Small intestine (tissue), 7 donors: ENCODE measurements around the gene CYP46A1. TPM values are rescaled to one million over a fixed set of nuclear protein-coding genes. Genes with fewer than 3 reads are reported as not detected.
A peak's percentile ranks its signal among the peaks of the same experiment; 100 is the strongest.

Source experiments
- DNase-seq, 2 donors: peaks; one replicate each; pipeline versions ENCODE4 v3.0.0 to v3.0.0-alpha.2; 2013
- FAIRE-seq: peaks from 2 replicates; lab custom pipeline; 2012; peaks lifted over from hg19 to GRCh38; lab: Jason Lieb, UNC
- H3K27ac ChIP-seq, 3 donors: one replicate each; pipeline ENCODE4 v1.5.1; 2013; ENCODE audit warnings: low read length in 2 of 3, mild to moderate bottlenecking in 2 of 3, control low read depth in 1 of 3, inconsistent platforms in 1 of 3, low read depth in 1 of 3, moderate library complexity in 1 of 3
- H3K27me3 ChIP-seq, 3 donors: one replicate each; pipeline ENCODE4 v1.6.1; 2013; ENCODE audit warnings: low read length in 3 of 3, inconsistent platforms in 1 of 3; ENCODE audit not compliant: control insufficient read depth in 3 of 3, insufficient read depth in 3 of 3
- H3K36me3 ChIP-seq, 3 donors: one replicate each; pipeline ENCODE4 v1.6.1; 2013; ENCODE audit warnings: low read length in 3 of 3, inconsistent platforms in 1 of 3, low read depth in 1 of 3, mild to moderate bottlenecking in 1 of 3, moderate library complexity in 1 of 3; ENCODE audit not compliant: control insufficient read depth in 3 of 3, insufficient read depth in 2 of 3
- H3K4me1 ChIP-seq, 3 donors: one replicate each; pipeline ENCODE4 v1.6.1; 2013; ENCODE audit warnings: low read length in 2 of 3, inconsistent platforms in 1 of 3, low read depth in 1 of 3, mild to moderate bottlenecking in 1 of 3, moderate library complexity in 1 of 3; ENCODE audit not compliant: control insufficient read depth in 3 of 3, insufficient read depth in 2 of 3
- H3K4me3 ChIP-seq, 3 donors: one replicate each; pipeline ENCODE4 v1.5.1; 2013; ENCODE audit warnings: low read length in 3 of 3, control low read depth in 1 of 3, inconsistent platforms in 1 of 3, low read depth in 1 of 3, mild to moderate bottlenecking in 1 of 3, moderate library complexity in 1 of 3
- H3K9me3 ChIP-seq, 2 donors: one replicate each; pipeline ENCODE4 v1.6.1; 2013; ENCODE audit warnings: low read depth in 1 of 2, low read length in 1 of 2; ENCODE audit not compliant: control insufficient read depth in 2 of 2, insufficient read depth in 1 of 2
- WGBS, 3 donors: extraction: QIAGEN DNeasy Blood & Tissue Kit; methylation state at CpG; one replicate each; pipeline ENCODE4 v1.1.7; 2013; 5-methylcytosine and 5-hydroxymethylcytosine counted together
- polyA plus RNA-seq, 4 donors: library from polyadenylated mRNA; stranded (reverse) in 3 of 4; unstranded in 1 of 4; fragments of 200-250 nt in 3 of 4; fragments of 120-200 nt in 1 of 4; gene quantifications; one replicate each; pipeline versions ENCODE4 v1.2.1 to v1.2.3, GENCODE V29; 2013
- donor health status: healthy with polysubstance abuse.
- donor health status: control.
- donor health status: control.
- donor health status: Bipolar disorder and iron deficiency.
- donor health status: healthy.

Gene CYP46A1
- polyA plus RNA-seq, 4 donors: 0.64 to 0.96 TPM; not detected in 2

DNA sequence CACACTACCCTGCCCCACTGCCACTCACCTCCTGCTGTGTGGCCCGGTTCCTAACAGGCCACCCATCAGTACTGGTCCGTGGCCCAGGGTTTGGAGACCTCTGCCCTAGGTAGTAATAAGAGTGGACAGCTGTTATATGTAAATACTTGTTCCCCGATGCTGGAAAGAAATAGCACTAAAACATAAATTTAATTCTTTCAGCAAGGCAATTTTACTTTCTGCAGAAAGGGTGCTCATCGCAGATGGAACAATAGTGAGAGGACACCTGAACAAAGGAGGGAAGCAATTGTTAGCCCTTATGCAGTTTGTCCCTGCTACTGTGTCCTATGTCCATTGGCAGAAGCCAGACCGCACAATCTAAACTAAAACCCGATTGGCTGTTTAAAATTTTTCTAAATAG, 5.9 kb upstream of the CYP46A1 start:
- Histone ChIP-seq H3K36me3 (no peaks in the 10 kb centered on the region), H3K4me3 (no peak overlapping the region), H3K4me1 (peaks cover 0 to 5% (median 0%) of the 10 kb centered on the region in 3 donors), H3K27me3 (peaks cover 0 to 35% (median 4%) of the 10 kb centered on the region in 3 donors), H3K9me3 (peaks cover 0 to 20% of the 10 kb centered on the region in 2 donors), H3K27ac (no peak overlapping the region)
- FAIRE-seq (no peak), DNase-seq (no peak)
- 90 to 95% (median 91%) methylated on average over 6 of the region's 6 CpGs for WGBS, 3 donors

DNA sequence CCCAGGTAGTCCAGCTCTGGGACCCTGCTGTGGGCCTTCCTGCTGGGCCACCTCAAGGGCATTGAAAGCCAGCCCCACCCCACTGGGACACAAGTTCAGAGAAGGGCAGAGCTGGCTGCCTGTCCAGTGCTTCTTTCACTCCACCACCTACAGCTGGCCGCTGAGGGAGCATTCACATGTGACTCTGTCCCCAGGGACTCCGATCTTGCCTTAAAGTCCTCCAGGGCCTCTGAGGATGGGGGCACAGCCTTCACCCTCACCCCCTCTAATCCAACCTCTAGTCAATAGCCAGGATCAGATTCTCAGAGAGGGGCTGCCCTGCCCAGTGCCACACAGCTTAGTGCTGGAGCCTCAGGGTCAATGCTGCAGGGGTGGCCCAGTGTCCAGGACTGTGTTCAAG, 5.0 kb upstream of the CYP46A1 start:
- DNase-seq: no peak
- H3K9me3 ChIP-seq: peaks cover 0 to 20% of the 10 kb centered on the region in 2 donors
- FAIRE-seq: no peak
- WGBS, 3 donors: 86 to 95% (median 86%) methylated on average over 2 of the region's 2 CpGs
- H3K4me3 ChIP-seq: no peak overlapping the region
- no peaks in the 10 kb centered on the region for H3K36me3 ChIP-seq
- peaks cover 0 to 35% (median 4%) of the 10 kb centered on the region in 3 donors for H3K27me3 ChIP-seq
- H3K27ac ChIP-seq: no peak overlapping the region
- peaks cover 0 to 7% (median 0%) of the 10 kb centered on the region in 3 donors for H3K4me1 ChIP-seq

DNA sequence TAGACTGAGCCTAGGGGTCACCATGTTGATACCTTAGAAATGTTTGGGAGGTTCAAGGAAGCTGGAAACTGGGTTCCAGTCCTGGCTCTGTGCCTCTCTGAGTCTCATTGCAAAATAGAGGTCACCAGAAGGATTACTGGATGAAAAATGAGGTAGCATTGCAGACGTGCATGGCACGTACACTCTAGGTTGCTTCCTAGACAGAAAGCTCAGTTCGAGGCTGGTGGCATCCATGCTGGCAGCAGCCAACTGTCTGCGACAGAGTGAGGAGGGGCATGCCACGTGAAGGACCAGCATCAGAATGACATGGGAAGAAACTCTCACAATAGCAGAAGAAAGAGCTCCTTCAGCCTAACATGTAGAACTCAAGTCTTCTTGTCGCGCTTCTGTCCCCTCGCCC, 4.6 kb upstream of the CYP46A1 start:
- WGBS, 3 donors: 79 to 84% (median 80%) methylated on average over 8 of the region's 8 CpGs
- Histone ChIP-seq H3K9me3 (peaks cover 0 to 20% of the 10 kb centered on the region in 2 donors), H3K4me3 (no peak overlapping the region), H3K4me1 (peaks cover 0 to 7% (median 0%) of the 10 kb centered on the region in 3 donors), H3K27ac (no peak overlapping the region), H3K27me3 (peaks cover 0 to 35% (median 4%) of the 10 kb centered on the region in 3 donors), H3K36me3 (no peaks in the 10 kb centered on the region)
- no peak for FAIRE-seq
- no peak for DNase-seq

DNA sequence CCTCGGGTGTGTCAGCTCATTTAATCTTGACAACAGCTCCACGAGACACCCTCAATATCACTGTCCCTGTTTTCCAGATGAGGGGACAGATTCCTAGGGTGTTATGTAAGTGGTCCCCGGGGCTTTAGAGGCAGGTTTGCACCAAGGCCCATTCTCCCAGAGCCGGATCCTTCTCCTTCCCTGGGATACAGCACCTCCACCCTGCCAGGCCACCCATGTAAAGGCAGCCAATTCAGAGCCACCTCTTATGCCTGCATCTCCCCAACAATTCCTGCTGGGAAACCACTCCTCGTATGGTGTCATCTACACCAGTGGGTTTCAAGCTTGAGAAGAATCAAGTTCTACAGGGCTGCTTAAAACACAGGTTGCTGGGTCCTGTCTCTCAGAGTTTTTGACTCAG, 4.1 kb upstream of the CYP46A1 start:
- no peak overlapping the region for H3K27ac ChIP-seq
- H3K27me3 ChIP-seq: peaks cover 0 to 36% (median 4%) of the 10 kb centered on the region in 3 donors
- no peak overlapping the region for H3K4me3 ChIP-seq
- FAIRE-seq: no peak
- WGBS, 3 donors: 55 to 70% (median 55%) methylated on average over 5 of the region's 5 CpGs
- peaks cover 0 to 20% of the 10 kb centered on the region in 2 donors for H3K9me3 ChIP-seq
- H3K4me1 ChIP-seq: peaks cover 0 to 7% (median 0%) of the 10 kb centered on the region in 3 donors
- H3K36me3 ChIP-seq: no peaks in the 10 kb centered on the region
- DNase-seq: no peak

DNA sequence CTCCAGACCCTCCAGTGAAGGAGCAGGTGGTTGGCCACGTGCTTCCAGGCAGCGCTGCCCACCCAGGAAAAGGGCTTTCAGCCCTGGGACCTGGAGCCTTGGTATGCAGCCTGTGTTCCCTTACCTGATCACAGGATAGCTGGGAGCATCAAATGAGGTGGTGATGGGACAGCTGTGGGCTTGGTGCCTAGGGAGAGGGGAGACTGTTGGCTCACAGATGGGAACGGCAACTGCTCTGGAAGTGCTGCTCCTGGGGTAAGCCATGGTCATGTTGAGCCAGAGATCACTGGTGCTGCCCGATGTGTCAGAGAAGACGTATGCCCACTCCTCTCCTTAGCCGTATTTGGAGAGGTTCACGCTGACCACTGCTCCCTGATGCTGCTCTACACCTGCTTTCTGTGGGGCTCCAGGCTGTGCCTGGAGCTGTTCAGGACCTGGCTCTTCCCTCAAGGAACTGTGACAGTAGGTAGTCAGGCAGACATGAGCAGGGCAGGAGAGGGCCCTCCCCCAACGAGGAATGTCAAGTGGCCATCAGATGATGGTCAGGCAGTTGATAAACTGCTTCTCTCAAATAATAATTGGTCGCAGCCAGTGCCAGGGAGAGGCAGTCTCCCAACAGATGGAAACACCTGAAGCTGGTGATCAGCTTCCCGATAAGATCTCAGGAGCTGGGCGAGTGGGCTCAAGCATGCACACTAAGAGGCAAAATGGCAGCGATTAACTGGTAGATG, 2.8 kb upstream of the CYP46A1 start:
- FAIRE-seq: no peak
- WGBS, 3 donors: 70 to 78% (median 72%) methylated on average over 12 of the region's 12 CpGs

DNA sequence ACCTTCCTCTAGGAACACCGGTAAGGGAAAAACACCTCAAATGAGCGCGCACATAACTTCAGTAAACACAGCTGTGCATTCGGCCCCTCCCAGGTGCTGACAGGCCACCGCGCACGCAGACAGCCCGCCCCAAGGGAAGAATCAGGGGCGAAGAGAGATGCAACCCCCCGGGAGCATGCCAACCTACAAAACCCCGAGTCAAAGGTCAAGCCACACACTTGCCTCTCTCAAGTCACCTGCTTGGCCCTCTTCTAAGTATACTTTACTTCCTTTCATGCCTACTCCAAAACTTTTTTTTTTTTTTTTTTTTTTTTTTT, 2.3 kb upstream of the CYP46A1 start:
- Histone ChIP-seq H3K36me3 (no peaks in the 10 kb centered on the region), H3K27ac (no peak overlapping the region), H3K4me3 (no peak overlapping the region), H3K9me3 (peaks cover 0 to 20% of the 10 kb centered on the region in 2 donors), H3K27me3 (peaks cover 0 to 27% (median 0%) of the 10 kb centered on the region in 3 donors), H3K4me1 (peaks cover 0 to 7% (median 0%) of the 10 kb centered on the region in 3 donors)
- FAIRE-seq: no peak
- DNase-seq: no peak
- WGBS, 3 donors: 51 to 80% (median 57%) methylated on average over 11 of the region's 11 CpGs

More for the DNA sequence above, 2.8 kb upstream of the CYP46A1 start:
- Histone ChIP-seq H3K36me3 (no peaks in the 10 kb centered on the region), H3K27ac (no peak overlapping the region), H3K27me3 (peaks cover 0 to 31% (median under 1%) of the 10 kb centered on the region in 3 donors), H3K4me1 (peaks cover 0 to 7% (median 0%) of the 10 kb centered on the region in 3 donors), H3K4me3 (no peak overlapping the region), H3K9me3 (peaks cover 0 to 20% of the 10 kb centered on the region in 2 donors)
- DNase-seq: no peak

DNA sequence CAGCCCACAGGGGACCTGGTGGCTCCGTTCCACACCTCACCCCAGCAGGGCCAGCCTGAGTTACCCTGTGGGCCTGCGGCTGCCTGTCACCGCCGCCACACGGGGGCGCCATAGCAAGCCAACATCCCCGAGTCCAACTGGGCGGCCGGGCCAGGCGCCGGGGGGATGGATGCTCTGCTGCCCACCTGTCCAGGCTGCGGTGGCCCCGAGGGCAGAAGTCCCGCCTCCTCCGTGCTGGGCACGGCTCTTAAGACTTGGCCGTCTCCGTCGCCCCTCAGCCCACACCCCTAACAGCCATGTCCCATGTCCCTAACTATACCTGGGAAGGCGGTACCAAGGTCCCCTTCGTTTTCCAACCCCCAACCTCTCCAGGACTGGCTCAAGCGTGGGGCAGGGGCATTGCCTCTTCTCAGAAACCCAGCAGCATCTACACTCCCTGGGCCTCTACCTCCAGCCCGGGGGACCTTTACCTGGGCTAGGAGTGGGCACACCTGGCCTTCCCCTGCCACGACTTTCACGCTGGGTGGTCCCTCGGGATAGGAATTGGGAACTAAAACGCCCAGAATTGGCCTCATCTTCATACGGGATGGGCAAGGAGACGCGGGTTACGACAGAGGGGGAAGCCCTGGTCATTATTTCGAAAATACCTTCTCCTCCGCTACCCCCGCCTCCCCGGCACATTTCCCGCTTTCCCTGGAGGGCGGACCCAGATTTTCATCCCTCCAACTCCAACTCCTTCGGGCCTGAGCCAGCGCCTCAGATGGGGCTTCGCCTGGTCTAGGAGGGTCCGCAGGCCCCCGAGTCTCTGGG, 1.1 kb upstream of the CYP46A1 start:
- Histone ChIP-seq H3K4me3 (peak overlapping the region; percentile 65 to 74 (median 73)), H3K36me3 (no peaks in the 10 kb centered on the region), H3K27me3 (peaks cover 0 to 30% (median 0%) of the 10 kb centered on the region in 3 donors), H3K27ac (peak overlapping the region in 2 of 3 donors; percentile 77 to 90), H3K9me3 (peaks cover 0 to 11% of the 10 kb centered on the region in 2 donors), H3K4me1 (peaks cover 0 to 7% (median 0%) of the 10 kb centered on the region in 3 donors)
- DNase-seq: peak; percentile 72 to 90
- no peak for FAIRE-seq
- 1 to 2% (median 1%) methylated on average over 37 to 42 of the region's 42 CpGs for whole genome bisulfite sequencing, 3 donors

DNA sequence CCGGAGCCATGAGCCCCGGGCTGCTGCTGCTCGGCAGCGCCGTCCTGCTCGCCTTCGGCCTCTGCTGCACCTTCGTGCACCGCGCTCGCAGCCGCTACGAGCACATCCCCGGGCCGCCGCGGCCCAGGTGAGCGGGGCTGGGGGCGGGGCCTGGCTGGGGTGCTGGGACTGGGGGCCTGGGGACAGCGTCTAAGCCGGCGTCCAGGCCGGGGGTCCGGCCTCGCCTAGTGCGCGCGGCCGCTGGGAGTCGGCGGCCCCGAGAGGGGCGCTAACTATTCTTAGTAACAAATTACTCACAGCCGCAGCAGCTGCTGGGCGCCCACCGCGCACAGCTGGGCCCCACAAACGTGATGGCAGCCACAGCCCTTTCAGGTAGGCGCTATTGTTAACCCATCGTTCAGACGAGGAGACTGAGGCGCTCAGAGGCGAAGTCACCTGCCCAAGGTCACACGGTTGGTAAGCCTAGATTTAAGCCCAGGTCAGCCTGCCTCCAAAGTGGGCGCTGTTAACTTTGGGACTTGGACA, 374 bp downstream of the CYP46A1 start:
- no peak overlapping the region for H3K27ac ChIP-seq
- DNase-seq (no peak), FAIRE-seq (no peak)
- peaks cover 0 to 25% (median 0%) of the 10 kb centered on the region in 3 donors for H3K27me3 ChIP-seq
- 4 to 8% (median 6%) methylated on average over 27 to 45 of the region's 45 CpGs for WGBS, 3 donors
- no peaks in the 10 kb centered on the region for H3K9me3 ChIP-seq
- no peaks in the 10 kb centered on the region for H3K36me3 ChIP-seq
- H3K4me3 ChIP-seq: peak overlapping the region in 2 of 3 donors; percentile 18 to 46
- peaks cover 0 to 7% (median 0%) of the 10 kb centered on the region in 3 donors for H3K4me1 ChIP-seq
